Measurements from ENCODE around the gene SRRM4.
"Not testable (repeated sequence)": the region's sequence is repeated elsewhere in the genome, so short reads cannot be mapped to it uniquely, and the experiment has no call there.

Gene SRRM4

DNA sequence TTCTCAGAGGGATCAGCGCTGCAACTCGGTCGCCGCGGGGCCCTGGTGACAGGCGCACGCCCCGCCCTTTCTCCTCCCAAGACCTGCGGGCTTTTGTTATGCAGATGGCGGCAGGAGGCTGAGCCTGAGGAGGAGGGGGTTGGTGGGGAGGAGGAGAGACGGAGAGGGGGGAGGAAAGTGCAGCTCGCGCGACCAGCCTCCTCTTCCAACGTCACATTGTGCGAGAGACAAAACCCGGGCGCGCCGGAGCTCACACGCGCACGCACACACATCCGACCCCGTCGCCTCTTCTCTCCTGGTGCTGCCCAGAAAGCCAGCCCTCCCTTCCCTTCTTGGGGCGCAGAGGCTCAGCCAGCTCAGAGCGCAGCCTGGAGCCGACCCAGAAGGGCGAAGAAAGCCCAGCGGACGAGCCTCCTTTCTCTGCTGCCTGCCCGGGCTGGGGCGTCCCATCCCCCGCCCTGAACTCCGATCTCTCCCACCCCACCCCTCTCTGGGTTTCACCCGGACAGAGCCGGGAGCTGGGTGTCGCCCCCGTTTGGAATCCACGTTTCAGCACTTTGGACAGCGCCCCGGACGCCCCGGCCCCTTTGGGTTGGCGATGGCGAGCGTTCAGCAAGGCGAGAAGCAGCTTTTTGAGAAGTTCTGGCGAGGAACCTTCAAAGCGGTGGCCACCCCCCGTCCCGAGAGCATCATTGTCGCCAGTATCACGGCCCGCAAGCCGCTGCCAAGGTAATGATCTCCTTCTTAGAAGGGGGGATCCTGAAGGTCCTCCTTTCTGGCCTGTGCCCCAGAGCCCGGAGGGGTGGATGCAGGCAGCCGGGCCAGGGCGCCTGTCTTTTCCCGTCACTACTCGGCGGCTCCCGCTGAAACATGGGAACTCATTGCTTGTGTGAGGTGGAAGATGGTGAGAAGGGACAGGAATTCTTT lies at the start of gene SRRM4:
TSS of gene SRRM4 (plus strand) at position 257 of the 927 bp plus-strand sequence. CDS start at position 599, 342 bp downstream.
- DNase-seq (ENCODE audit: low spot score) = no peak

GRCh38 chr12:118946256-118946655 lies 35.1 kb upstream of the SRRM4 start:
- DNase-seq (ENCODE audit: low spot score) = no peak

DNA sequence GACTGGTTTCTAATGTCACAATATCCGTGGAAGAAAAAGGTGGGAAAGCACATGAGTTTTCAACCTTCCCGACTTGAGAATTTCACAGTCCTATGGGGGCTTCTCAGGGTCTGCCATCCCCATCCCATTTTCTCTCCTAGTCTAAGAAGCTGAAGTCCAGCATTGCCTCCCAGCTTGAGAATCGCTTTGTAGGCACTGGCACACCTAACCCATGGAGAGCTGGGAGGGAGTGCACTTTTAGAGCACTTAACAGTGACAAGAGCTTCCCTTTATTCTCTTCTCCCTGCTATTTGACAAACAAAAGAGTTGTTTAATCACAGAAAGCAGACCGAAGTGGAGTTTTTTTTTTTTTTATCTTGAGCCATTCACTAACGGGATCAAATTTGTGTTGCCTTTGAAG lies 22.8 kb upstream of the SRRM4 start:
- no peak for DNase-seq (ENCODE audit: low spot score)

- no peak for DNase-seq (ENCODE audit: low spot score)
Observed at GRCh38 chr12:118959348-118959747, 22.0 kb upstream of the SRRM4 start.

GRCh38 chr12:118959985-118960560 lies 21.3 kb upstream of the SRRM4 start:
- DNase-seq (ENCODE audit: low spot score) = no peak

DNA sequence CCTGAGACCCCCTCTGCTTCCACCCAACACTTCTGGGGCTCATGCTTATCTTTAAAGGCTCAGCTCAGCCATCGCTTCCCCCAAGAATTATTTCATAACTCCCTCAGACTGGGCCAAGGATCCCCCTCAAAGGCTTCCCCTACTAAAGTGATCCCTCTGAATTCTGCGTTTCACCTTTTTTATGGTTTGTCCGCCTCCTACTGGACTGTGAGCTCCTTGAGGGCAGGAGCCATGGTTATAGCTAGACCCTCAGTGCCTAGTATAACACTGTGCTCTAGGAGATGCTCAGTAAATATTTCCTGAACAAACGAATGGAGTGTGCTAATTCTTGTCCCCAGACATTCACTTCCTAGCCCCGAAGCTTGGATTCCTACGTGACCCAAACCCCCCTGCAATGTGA lies 20.5 kb upstream of the SRRM4 start:
- no peak for DNase-seq (ENCODE audit: low spot score)

GRCh38 chr12:118964988-118965387 lies 16.4 kb upstream of the SRRM4 start:
- DNase-seq (ENCODE audit: low spot score) = no peak

DNA sequence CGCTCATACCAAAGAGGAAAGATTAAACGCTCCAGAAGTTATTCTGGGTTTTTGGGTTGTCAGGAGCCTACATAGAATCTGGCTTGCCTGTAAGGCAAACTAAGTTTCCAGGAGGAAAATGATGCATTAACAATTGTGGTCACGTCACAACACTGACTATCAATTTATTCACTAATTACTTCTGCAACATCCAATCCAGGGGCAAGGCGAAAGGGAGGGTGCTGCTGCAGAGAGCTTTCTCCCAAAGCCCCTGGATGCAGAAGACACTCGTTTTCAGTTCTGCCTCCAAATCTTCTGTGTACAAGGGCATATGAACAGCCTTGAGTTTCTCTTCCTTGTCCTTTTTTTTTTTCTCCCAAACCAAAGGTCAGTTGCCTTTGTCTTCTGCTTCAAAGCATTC lies 10.5 kb upstream of the SRRM4 start:
- DNase-seq (ENCODE audit: low spot score) = no peak

DNA sequence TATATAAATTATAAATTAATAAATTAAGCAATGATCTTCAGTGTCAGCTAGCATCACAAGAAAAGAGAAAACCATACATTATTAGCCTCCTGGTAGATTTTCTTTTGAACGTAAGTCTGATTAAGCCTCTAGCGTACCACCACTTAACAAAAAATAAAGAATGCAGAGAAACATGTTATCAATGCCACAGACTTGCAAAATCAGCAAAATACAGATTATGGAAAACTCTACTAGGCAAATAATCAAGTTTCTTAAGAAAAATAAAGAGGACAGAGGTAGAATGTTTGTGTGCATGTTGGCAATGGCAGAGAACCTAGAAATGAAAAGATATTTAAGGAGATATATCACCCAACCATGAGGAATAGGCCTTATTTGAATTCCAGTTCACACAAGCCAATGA lies 8.4 kb upstream of the SRRM4 start:
- DNase-seq (ENCODE audit: low spot score) = no peak

DNA sequence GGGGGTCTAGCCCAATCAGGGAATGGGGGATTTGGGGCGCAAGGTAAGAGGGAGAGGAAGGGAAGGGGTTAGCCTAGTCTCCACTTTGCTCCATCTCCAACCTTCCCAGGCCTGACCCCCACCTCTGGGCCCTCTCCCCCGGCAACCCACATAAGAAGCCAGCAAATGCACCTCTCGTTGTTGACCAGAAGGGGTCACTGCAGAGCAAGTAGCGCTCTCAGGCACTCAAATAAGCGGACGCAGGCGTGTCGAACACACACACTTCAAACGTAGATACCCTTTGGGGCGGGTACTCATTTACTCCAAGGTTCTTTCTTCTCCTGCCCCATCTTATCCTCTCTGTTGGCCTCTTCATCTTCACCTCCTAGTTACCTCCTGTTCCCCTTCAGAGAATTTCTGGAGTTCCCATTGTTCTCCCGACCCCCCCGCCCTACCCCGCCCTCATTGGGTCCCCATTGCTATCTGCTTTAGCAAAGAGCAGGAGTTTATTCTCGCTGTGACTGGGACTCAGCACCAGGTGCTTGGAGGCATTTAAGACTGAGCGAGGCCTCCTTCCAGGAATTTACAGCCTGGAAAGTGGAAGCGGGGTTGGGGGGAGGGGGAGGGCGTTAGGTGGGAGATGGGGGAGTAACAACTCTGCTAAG lies 1.5 kb upstream of the SRRM4 start:
- peak; percentile 78 for DNase-seq (ENCODE audit: low spot score)

GRCh38 chr12:118980407-118981014 lies 830 bp upstream of the SRRM4 start:
- DNase-seq (ENCODE audit: low spot score) = no peak

DNA sequence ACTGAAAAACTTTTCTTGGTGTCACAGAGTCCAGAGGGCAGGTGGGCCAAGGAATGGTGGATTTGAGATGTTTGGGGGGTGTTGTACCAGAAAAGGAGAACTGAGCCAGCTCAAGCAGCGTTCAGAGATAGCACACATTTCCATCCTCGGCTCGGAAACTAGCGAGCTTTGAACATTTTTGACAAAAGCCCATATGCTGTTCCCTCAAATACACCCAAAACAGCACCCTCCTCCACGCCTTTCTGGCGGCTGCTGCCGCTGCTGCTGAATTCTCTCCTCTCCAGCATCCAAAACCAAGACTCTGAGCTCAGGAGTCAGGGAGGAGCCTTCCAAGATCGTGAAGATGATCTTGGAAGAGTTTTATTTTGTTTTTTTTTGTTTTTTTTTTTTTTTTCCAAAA lies 961 bp downstream of the SRRM4 start:
- no peak for DNase-seq (ENCODE audit: low spot score)

DNA sequence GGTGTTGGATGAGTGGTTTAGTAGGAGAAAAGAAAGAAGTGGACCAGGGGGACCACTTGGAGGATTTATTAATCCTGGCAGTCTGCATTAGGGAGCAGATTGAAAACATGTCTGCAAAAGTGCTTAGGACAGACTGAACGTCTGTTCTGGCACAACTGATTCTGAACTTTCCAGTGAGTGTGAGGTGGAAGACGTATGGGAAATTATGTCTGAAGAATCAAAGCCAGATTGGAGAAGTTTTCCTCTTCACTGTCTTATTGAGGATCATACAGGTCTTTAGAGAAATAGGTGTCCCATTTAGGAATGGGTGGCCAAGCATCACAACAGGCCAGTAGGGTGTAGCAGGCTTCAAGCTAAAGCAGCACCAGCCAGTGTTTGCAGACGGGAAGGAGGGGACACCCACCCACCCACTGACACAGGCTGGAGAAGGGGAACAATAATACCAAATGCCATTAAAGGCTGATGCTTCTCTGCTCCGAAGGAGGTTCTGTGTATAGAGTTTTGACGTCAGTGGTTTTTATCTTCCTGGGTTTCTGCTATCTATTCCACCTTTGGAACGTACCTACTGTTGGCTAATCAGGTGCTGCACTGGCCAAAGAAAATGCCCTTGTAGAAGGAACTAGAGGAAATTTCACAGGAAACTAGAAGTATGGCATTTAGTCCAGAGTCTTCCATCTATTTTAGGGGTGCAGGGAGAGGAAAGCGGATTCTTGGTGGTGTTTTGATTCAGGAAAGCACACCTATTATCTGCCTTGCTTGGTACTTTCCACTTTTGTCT lies 1.8 kb downstream of the SRRM4 start:
- DNase-seq (ENCODE audit: low spot score) = no peak

- DNase-seq (ENCODE audit: low spot score) = no peak
Observed at GRCh38 chr12:118984161-118984943, 3.0 kb downstream of the SRRM4 start.

DNA sequence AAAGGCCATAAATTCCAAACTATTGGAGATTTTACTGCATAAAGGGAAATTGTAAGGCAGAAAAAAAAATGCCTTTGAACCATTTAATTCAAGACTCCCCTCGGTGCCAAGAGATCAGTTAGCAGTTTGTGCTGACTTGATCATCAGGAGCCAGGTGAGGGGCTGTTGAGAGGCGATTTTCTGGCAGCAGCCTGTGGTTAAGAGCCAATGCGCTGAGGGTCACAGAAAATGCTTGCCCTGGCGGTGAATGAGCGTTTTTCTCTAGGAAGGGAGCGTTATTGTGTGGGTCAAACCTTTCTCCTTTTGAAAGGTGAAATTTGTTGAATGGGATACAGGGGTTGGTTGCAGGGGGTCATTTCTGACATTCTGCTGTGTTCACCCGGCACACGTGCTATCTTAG lies 4.7 kb downstream of the SRRM4 start:
- no peak for DNase-seq (ENCODE audit: low spot score)

GRCh38 chr12:118999107-118999506 lies 17.8 kb downstream of the SRRM4 start:
- DNase-seq (ENCODE audit: low spot score) = no peak

DNA sequence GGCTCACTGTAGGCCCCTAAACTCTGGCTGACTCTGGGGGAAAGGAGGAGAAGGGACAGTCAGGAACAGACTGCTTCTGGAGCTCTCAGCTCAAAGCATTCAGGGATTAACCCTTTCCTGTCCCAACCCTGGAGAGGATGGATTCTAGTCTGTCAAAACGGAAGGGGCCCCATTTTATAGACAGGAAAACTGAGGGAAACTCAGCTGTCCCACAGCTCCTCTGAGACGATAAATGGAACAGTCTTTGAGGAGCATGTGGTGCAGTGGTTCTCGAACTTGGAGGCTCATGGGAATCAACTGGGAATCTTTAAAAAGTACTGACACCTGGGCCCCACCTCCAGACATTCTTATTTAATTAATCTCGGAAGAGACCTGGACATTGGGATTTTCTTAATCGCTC lies 23.7 kb downstream of the SRRM4 start:
- no peak for DNase-seq (ENCODE audit: low spot score)

- DNase-seq (ENCODE audit: low spot score) = no peak
Observed at GRCh38 chr12:119005913-119006312, 24.6 kb downstream of the SRRM4 start.

DNA sequence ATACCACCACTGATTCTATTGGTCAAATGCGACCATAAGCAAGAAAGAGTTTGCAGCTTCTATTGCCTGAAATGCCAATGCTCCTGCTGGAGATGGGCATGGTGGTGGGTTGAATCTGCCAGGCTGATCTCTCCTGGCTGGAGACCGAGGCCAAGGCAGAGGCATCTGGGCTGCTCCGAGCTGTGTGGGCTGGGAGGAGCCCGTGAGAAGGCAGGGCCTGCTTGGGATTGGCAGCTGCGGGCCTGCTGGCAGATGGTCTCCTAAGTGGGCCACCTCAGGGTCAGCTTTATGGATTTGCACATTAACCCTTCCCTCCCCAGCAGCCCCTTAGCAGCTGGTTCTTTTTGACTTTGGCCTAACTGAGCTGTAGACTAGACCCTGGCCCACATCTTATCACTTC lies 25.4 kb downstream of the SRRM4 start:
- no peak for DNase-seq (ENCODE audit: low spot score)

DNA sequence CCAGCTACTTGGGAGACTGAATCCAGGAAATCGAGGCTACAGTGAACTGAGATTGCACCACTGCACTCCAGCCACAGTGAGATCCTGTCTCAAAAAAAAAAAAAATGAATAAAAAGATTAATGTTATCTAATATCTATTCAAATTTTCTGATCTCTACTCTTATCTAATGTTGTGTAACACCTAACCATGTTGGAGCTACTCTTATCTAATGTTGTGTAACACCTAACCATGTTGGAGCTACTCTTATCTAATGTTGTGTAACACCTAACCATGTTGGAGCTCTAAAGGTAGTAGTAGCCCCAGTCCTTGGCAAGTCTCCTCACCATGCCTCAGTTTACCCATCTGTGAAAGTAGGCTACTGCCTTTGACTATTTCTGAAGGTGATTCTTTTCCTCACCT lies 26.9 kb downstream of the SRRM4 start:
- DNase-seq (ENCODE audit: low spot score) = not testable (repeated sequence)

- no peak for DNase-seq (ENCODE audit: low spot score)
Observed at GRCh38 chr12:119008691-119009221, 27.4 kb downstream of the SRRM4 start.

Measured in NAMALWA (cell line).